Medulla oblongata (tissue), 1 donor: Measurements from ENCODE around the gene ANKRD28.

Source experiments
- DNase-seq: peaks from one replicate; pipeline ENCODE4 v3.0.0-alpha.2; 2015; ENCODE audit errors: extremely low spot score

ANKRD28 gene

GRCh38 chr3:15664144-15664543 is 133.6 kb downstream of the ANKRD28 start:
- DNase-seq = no peak

GRCh38 chr3:15660055-15660935 is 137.5 kb downstream of the ANKRD28 start:
- no peak for DNase-seq

DNA sequence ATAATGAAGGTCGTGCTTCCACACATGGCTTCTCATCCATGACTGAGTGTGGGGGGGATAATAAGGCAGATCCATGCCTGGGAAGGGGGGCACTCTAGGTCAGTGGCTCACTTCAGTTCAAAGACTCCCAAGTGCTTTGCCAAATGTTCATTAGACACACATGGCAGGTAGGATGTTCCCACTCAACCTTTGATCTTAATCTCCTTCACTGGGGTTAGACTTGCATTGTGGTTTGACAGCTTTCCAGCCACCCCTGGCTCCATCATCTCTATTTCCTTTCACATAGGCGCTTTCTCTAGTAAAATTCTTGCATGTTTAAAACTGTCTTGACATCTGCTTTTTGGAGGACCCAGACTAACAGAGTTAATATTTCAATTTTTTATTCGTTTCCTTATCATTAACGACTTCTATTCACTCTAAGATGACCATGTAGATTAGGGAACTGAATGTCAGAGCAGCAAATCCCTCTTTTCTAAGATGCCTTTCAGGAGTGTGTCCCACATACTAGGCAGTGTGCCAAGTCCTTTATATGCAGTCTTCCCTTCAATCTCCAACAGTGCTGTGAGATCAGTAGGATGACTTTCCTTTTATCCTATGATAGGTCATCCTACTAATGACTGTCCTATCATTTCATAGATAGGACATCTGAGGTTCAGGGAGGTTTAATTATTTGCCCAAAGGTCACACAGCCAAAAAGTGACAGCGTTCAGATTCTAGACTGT is 138.4 kb downstream of the ANKRD28 start:
- no peak for DNase-seq

GRCh38 chr3:15657016-15657415 is 140.8 kb downstream of the ANKRD28 start:
- DNase-seq = no peak

GRCh38 chr3:15656342-15656741 is 141.4 kb downstream of the ANKRD28 start:
- DNase-seq = no peak

- DNase-seq = peak; percentile 86
Observed at GRCh38 chr3:15654891-15655290, 142.9 kb downstream of the ANKRD28 start.

GRCh38 chr3:15654127-15654526 is 143.7 kb downstream of the ANKRD28 start:
- DNase-seq = no peak

DNA sequence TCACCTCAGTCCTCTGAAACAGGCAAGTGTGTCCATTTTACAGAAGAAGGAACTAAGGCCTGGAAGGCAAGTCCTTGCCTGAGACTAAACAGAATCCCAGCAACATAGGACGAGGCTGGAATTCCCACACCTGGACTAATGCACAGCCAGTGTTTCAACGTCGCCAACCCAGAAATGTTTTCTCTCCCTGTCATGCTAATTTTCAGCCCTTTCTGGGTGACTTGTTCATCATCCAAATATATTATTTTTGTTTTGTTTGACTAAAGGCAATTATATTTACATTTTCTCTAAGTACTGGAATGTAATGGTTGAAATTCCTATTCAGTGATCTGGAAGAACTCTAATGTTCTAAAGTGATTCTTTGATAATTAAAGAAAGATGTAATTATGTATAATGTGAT is 144.5 kb downstream of the ANKRD28 start:
- DNase-seq = no peak

- DNase-seq = no peak
Observed at GRCh38 chr3:15651396-15651795, 146.4 kb downstream of the ANKRD28 start.

DNA sequence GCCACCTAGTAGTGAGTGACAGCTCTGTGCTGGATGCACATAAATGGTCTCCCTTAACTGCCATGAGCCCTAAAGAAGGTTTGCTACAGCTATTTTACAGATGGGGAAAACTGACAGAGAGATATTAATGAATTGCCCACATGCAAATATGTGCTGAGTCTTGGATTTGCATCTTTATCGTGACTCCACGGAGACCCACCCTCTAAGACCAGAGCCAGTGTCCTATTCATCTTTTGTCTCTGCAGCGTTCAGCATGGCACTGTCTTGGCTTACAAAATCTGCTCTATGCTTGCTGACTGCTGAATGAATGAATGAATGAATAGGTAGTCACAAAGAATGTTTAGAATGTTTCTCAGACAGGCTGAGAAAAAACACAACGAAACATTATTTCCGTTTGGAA is 147.9 kb downstream of the ANKRD28 start:
- no peak for DNase-seq

- no peak for DNase-seq
Observed at GRCh38 chr3:15649341-15649740, 148.4 kb downstream of the ANKRD28 start.

- DNase-seq = peak; percentile 51
Observed at GRCh38 chr3:15647611-15648167, 150.1 kb downstream of the ANKRD28 start.

DNA sequence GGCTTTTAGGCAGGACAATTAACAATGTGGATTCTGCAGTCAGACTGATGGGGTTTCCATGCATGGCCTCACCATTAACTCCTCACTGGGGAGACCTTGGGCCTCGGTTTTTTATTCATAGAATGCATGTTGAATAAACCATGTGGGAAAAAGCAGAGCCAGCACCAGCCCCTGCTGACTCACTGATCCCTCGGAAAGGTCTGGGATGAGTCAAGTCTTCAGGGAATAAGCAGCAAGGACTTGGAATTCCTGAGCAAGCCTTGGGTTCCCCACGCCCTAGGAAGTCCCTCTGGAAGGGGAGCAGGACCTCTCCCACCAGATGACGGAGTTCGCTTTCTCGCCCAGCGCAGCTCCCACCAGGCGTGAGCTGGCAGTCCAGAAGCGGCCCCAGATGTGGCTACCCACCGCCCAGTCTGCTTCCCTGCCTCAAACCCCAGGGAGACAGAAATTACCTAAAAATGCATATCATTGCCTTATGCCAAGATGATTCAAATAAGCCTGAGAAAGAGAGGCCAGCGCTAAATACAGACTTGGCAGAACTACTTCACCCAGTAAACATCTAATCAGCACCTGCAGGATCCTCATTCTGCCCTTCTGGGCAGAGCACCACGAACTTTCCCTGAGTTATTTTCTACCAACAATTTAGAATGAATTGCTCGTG is 150.8 kb downstream of the ANKRD28 start:
- DNase-seq = no peak

GRCh38 chr3:15645740-15646501 is 151.9 kb downstream of the ANKRD28 start:
- no peak for DNase-seq

DNA sequence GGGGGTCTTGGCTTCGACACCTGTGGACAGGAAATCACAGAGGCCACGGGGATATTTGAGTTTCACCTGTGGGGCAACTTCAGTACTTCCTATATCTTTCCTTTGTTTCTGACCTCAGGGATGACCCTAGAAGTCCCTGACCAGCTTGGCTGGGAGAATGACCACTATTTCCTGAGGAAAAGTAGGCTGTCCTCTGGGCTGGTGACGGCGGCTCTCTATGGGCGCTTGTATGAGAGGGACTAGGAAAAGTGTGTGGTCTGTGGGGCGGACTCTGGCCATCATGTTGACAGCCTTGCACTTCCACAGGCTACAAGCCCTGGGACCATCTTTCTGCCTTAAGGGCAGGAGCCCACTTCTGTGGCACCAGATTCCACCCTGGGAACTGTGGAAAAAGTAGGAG is 152.5 kb downstream of the ANKRD28 start:
- DNase-seq = no peak

DNA sequence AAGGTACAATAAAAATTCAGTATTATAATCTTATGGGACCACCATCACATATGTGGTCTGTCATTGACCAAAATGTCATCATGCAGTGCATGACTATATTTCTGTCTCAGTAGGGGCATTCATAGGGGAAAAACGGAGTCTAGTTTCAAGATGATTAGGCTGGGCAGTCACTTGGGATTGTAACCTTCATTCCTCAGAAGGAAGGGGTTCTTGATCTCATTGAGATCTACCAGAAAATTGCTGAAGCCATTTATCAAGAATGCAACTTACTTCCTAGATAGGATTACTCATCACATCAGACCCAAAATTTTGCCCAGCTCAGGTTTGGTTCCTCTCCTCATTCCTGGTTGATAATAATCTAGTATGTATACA is 158.9 kb downstream of the ANKRD28 start:
- DNase-seq = no peak

DNA sequence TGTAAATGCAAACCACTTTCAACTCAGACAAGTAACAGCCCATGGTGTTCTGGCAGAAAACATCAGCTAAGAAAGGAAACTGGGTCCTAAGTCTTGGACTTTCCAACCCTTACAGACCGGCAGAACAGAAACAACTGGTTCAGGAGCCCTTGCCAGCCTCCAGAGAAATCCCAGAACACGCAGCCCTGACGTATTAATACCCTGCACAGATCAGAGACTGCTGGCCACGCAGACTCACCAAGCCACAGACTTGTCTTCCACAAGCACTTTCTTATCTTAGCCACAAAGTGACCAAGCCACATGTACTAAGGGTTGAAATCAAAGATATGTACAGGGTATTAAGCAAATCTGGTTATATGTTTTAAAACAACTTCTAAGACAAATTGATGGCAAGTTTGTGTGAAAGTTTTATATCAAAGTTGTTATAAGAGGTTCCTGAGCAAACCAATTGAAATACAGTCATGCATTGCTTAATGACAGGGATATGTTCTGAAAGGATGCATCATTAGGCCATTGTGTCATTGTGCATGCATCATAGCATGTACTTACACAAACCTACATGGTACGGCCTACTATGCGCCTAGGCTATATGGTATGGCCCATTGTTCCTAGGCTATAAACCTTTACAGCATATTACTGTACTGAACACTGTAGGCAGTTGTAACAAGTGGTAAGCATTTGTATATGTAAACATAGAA is 159.4 kb downstream of the ANKRD28 start:
- DNase-seq = no peak

GRCh38 chr3:15637131-15637951 is 160.4 kb downstream of the ANKRD28 start:
- no peak for DNase-seq

DNA sequence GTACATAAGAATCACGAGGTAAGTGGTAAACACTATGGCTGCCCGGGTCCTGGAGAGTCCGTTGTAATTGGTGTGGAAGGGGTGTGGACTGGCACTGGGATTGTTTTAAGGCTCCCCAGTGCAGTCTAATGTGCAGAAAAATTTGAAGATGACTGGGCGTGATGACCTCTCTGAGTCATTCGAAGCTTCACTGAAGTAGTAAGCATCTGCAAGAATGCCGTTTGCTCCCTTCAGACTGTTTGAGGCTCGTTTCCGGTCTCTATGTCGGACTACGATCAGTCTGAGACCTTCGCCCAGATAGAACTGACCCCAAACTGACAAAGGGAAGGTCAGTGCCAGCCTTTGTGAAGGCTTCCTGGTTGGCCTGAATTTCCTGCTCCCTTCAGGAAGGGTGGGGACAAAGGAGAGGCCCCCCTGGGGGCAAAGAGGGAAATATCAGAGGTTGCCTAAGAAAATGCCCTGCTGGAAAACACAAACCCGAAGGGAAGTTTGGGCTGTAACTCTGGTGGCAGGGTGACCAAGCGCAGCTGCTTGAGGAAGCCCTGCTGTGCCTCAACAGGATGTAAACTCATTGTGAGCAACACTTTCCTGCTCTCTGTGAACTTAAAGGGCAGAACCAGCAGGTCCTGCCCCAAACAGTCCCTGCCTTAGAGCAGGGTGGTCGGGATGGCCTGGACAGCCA is 161.6 kb downstream of the ANKRD28 start:
- DNase-seq = no peak
